Measurements from ENCODE around the gene CAPN9.
"Not testable (repeated sequence)": the region's sequence is repeated elsewhere in the genome, so short reads cannot be mapped to it uniquely, and the experiment has no call there.

CAPN9 gene, protein sequence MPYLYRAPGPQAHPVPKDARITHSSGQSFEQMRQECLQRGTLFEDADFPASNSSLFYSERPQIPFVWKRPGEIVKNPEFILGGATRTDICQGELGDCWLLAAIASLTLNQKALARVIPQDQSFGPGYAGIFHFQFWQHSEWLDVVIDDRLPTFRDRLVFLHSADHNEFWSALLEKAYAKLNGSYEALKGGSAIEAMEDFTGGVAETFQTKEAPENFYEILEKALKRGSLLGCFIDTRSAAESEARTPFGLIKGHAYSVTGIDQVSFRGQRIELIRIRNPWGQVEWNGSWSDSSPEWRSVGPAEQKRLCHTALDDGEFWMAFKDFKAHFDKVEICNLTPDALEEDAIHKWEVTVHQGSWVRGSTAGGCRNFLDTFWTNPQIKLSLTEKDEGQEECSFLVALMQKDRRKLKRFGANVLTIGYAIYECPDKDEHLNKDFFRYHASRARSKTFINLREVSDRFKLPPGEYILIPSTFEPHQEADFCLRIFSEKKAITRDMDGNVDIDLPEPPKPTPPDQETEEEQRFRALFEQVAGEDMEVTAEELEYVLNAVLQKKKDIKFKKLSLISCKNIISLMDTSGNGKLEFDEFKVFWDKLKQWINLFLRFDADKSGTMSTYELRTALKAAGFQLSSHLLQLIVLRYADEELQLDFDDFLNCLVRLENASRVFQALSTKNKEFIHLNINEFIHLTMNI

DNA sequence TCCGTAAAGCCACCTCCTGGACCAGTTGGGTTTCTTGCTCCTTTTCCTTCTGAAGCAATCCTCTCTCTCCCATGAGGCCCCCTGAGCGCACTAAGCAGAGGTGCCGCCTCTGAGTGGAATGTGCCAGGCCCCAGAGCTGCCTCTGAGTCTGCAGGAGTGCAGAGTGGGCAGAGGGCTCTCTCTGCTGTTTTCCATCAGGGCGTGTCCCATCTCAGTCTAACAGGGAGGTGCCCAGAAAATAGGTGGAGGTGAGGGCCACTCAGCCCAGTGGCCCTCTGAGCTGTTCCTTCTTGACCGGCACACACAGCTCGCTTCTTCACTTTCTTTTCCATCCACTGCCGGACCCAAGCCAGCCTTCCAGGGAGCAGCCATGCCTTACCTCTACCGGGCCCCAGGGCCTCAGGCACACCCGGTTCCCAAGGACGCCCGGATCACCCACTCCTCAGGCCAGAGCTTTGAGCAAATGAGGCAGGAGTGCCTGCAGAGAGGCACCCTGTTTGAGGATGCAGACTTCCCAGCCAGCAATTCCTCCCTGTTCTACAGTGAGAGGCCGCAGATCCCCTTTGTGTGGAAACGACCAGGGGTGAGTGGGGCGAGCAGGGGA lies at the start of gene CAPN9:
CAPN9 (plus strand) TSS at position 262 of the 604 bp plus-strand sequence; CDS start at position 371, 109 bp downstream.
- Mint-ChIP-seq H3K9me3 (no peaks in the 10 kb centered on the region), H3K36me3 (ENCODE audit: low read depth) (no peaks in the 10 kb centered on the region), H3K27ac (no peak within 1 kb of the TSS), H3K4me3 (no peak within 1 kb of the TSS), H3K4me1 (peaks cover 81% of the 10 kb centered on the region), H3K27me3 (ENCODE audit: low read depth, poor library complexity) (no peaks in the 10 kb centered on the region)
- no peak for DNase-seq
- TF ChIP-seq, protein P1, sequence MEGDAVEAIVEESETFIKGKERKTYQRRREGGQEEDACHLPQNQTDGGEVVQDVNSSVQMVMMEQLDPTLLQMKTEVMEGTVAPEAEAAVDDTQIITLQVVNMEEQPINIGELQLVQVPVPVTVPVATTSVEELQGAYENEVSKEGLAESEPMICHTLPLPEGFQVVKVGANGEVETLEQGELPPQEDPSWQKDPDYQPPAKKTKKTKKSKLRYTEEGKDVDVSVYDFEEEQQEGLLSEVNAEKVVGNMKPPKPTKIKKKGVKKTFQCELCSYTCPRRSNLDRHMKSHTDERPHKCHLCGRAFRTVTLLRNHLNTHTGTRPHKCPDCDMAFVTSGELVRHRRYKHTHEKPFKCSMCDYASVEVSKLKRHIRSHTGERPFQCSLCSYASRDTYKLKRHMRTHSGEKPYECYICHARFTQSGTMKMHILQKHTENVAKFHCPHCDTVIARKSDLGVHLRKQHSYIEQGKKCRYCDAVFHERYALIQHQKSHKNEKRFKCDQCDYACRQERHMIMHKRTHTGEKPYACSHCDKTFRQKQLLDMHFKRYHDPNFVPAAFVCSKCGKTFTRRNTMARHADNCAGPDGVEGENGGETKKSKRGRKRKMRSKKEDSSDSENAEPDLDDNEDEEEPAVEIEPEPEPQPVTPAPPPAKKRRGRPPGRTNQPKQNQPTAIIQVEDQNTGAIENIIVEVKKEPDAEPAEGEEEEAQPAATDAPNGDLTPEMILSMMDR (IDR thresholded peaks at IDR 0.05), result no peak

- peaks cover 6% of the 10 kb centered on the region for H3K27me3 Mint-ChIP-seq (ENCODE audit: low read depth, poor library complexity)
- TF ChIP-seq, protein P1 (IDR thresholded peaks at IDR 0.05), result no peak
- H3K36me3 Mint-ChIP-seq (ENCODE audit: low read depth), result peaks cover 6% of the 10 kb centered on the region
- no peak overlapping the region for H3K4me3 Mint-ChIP-seq
- no peak overlapping the region for H3K27ac Mint-ChIP-seq
- H3K9me3 Mint-ChIP-seq, result no peaks in the 10 kb centered on the region
- H3K4me1 Mint-ChIP-seq, result peaks cover 24% of the 10 kb centered on the region
- no peak for DNase-seq
These were observed 49.1 kb upstream of the CAPN9 start for GRCh38 chr1:230698130-230698529.

- H3K4me1 Mint-ChIP-seq, result peaks cover 32% of the 10 kb centered on the region
- not testable (repeated sequence) for H3K4me3 Mint-ChIP-seq; H3K27me3 Mint-ChIP-seq (ENCODE audit: low read depth, poor library complexity); H3K9me3 Mint-ChIP-seq; DNase-seq; H3K36me3 Mint-ChIP-seq (ENCODE audit: low read depth)
- H3K27ac Mint-ChIP-seq, result peak overlapping the region; percentile 48
These were observed 48.2 kb upstream of the CAPN9 start for GRCh38 chr1:230698964-230699363.

DNA sequence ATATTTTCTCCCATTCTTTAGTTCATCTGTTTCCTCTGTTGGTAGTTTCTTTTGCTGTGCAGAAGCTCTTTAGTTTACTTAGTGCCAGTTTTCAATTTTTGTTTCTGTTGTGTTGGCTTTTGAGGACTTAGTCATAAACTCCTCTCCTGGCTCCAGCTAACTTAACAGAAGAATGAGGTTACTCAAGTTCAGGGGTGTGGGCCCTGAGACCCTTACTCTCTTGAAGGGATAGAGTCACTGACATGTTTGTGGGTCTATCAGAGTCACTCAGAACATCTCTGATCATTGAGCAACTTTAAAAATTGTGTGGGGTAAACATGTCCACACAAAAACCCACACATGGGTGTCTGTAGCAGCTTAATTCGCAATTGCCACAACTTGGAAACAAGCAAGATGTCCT lies 47.5 kb upstream of the CAPN9 start:
- no peak overlapping the region for H3K27ac Mint-ChIP-seq
- peaks cover 34% of the 10 kb centered on the region for H3K4me1 Mint-ChIP-seq
- no peak for DNase-seq
- H3K4me3 Mint-ChIP-seq, result no peak overlapping the region
- no peaks in the 10 kb centered on the region for H3K36me3 Mint-ChIP-seq (ENCODE audit: low read depth)
- TF ChIP-seq, protein P1 (IDR thresholded peaks at IDR 0.05), result no peak
- peaks cover 6% of the 10 kb centered on the region for H3K27me3 Mint-ChIP-seq (ENCODE audit: low read depth, poor library complexity)
- H3K9me3 Mint-ChIP-seq, result no peaks in the 10 kb centered on the region

DNA sequence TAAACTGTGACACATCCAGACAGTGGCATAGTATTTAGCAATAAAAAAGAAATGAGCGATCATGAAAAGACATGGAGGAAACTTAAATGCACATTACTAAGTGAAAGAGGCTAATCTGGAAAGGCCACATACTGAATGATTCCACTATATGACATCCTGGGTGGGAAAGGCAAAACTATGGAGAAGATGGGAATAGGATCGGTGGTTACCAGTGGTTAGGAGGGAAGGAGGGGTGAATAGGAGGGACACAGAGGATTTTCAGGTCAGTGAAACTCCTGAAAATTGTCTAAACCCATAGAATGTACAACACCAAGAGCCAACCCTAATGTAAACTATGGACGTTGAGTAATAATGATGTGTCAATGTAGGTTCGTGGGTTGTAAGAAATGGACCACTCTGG lies 47.1 kb upstream of the CAPN9 start:
- Mint-ChIP-seq H3K4me1 (peaks cover 34% of the 10 kb centered on the region), H3K27ac (no peak overlapping the region), H3K4me3 (no peak overlapping the region), H3K9me3 (no peaks in the 10 kb centered on the region), H3K36me3 (ENCODE audit: low read depth) (no peaks in the 10 kb centered on the region), H3K27me3 (ENCODE audit: low read depth, poor library complexity) (peaks cover 6% of the 10 kb centered on the region)
- TF ChIP-seq, protein P1 (IDR thresholded peaks at IDR 0.05), result no peak
- no peak for DNase-seq

DNA sequence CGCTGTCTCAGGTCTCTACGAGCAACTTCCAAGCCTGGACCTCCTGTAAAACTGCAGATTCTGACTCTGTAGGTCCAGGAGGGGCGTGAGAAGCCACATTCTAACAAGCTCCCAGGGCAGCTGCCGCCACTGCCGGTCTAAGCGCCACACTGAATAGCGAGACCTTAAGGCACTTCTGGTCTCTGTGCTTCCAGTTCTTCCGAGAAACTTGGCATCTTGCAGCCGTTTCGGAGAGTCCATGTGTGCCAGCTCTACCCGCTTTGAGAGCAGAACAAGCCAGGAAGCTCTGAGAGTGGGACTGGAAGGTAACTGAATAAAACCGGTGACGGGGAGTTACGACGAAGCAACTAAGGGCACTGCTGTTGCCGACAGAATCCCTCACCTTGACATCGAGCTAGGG lies 45.8 kb upstream of the CAPN9 start:
- no peak for DNase-seq
- H3K9me3 Mint-ChIP-seq, result no peaks in the 10 kb centered on the region
- no peaks in the 10 kb centered on the region for H3K36me3 Mint-ChIP-seq (ENCODE audit: low read depth)
- TF ChIP-seq, protein P1 (IDR thresholded peaks at IDR 0.05), result no peak
- no peak overlapping the region for H3K27ac Mint-ChIP-seq
- H3K27me3 Mint-ChIP-seq (ENCODE audit: low read depth, poor library complexity), result peaks cover 6% of the 10 kb centered on the region
- peaks cover 34% of the 10 kb centered on the region for H3K4me1 Mint-ChIP-seq
- no peak overlapping the region for H3K4me3 Mint-ChIP-seq

All from nephron progenitor cell (in vitro differentiated cells).